Left lobe of liver (tissue), 2 donors: ENCODE measurements around the gene PRKCB. TPM values are rescaled to one million over a fixed set of nuclear protein-coding genes. Genes with fewer than 3 reads are reported as not detected.

Experiments used
- ATAC-seq: fragments of 200-7000 bp; cut with Tn5 transposase; one replicate; pipeline ENCODE4 v1.9.1; 2020; ENCODE audit warnings: mild to moderate bottlenecking, moderate library complexity
- DNase-seq: peaks from one replicate; pipeline ENCODE4 v3.0.0-alpha.2; 2020; ENCODE audit warnings: low spot score
- total RNA-seq: library from RNA; stranded (reverse); gene quantifications from one replicate; pipeline ENCODE4 v1.2.1, GENCODE V29; 2021
- donor health status: DM: no; HTN: no; CAD: no; lungs with moderate emphysema.
- donor health status: DM: no; HTN: yes; CAD: no.

Gene PRKCB
- total RNA-seq, 1 donor from 2014 or later, result 3.3 TPM

DNA sequence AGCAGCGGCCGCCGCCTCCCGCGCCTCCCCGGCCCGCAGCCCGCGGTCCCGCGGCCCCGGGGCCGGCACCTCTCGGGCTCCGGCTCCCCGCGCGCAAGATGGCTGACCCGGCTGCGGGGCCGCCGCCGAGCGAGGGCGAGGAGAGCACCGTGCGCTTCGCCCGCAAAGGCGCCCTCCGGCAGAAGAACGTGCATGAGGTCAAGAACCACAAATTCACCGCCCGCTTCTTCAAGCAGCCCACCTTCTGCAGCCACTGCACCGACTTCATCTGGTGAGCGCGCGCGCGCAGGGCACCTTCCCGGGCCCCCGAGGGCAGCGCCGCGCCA, 258 bp downstream of the PRKCB start:
- ATAC-seq (no peak), DNase-seq (no peak)

GRCh38 chr16:23836404-23837311, 875 bp downstream of the PRKCB start:
- ATAC-seq (peak; percentile 38), DNase-seq (no peak)

- no peak for DNase-seq
- no peak for ATAC-seq
Observed at GRCh38 chr16:23837553-23838308, 1.9 kb downstream of the PRKCB start.

DNA sequence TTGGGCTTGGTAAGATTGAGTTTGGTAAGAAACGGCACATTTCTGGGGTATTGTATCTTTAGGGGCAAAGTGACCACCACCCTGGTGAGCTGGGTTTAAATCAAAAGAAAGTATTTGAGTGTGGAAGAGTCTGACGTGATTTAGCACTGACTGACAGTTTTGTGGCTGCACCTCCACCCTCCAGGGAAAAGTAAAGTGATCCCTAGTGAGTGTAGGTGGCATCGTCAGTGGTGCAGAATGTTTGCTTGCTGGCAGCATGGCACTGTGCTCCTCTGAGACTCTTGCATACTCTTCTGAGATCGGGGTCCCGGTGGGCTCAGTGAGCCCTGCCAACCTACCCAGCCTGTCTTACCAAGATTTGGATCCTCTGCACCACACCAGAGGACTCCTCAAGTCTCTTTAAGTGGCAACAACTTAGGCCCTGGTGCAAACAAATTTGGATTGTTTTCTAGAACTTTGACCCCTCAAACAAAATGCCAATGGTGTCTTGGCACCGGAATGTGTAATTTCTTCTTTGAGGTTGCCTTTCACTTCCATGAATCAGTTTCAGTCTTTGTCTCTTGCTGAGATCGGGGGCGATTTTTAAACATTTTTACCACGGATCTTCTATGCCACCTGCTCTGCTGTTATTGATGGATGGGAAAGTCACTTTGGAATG, 2.8 kb downstream of the PRKCB start:
- ATAC-seq (no peak), DNase-seq (no peak)

- no peak for ATAC-seq
- DNase-seq, result no peak
Observed at GRCh38 chr16:23840310-23840709, 4.5 kb downstream of the PRKCB start.

GRCh38 chr16:23842137-23842600, 6.4 kb downstream of the PRKCB start:
- DNase-seq, result no peak
- ATAC-seq, result no peak

- no peak for DNase-seq
- no peak for ATAC-seq
Observed at GRCh38 chr16:23843143-23843542, 7.4 kb downstream of the PRKCB start.

- ATAC-seq (no peak), DNase-seq (no peak)
Observed at GRCh38 chr16:23847251-23847650, 11.5 kb downstream of the PRKCB start.

- ATAC-seq (no peak), DNase-seq (no peak)
Observed at GRCh38 chr16:23847948-23848347, 12.2 kb downstream of the PRKCB start.

GRCh38 chr16:23848958-23849357, 13.2 kb downstream of the PRKCB start:
- ATAC-seq (no peak), DNase-seq (no peak)

- DNase-seq (no peak), ATAC-seq (no peak)
Observed at GRCh38 chr16:23852794-23853562, 17.2 kb downstream of the PRKCB start.

GRCh38 chr16:23855010-23855409, 19.2 kb downstream of the PRKCB start:
- DNase-seq, result no peak
- ATAC-seq, result no peak

GRCh38 chr16:23856251-23856709, 20.5 kb downstream of the PRKCB start:
- no peak for ATAC-seq

DNA sequence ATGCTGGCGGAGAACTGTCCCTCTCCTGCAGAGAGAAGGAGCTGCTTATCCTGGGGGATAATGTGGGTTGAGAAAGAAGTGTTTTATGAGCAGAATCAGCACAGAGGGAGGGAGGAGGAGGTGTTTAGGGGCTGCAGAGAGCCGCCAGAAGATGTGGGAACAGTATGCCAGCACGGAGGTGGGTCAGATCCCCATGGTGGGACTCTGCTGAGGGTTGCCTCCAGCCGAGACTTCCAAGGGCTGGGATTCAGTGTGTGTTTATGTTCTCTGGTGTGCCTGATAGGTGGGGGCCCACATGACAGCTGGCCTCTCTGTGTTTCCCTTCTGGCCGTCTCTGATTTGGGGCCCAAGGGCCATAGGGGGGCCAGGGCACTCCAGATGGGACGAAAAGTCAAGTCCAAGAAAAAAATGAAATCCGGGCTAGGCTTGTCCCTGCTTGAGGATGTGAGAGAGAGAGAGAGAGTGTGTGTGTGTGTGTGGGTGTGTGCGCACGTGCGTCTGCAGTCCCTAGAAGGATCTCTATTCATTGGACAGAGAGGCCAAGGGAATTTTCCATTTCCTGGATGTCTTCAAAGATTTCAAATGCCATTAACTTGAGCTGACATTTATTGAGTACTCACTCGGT, 21.6 kb downstream of the PRKCB start:
- ATAC-seq, result no peak
- DNase-seq, result no peak

More at GRCh38 chr16:23856251-23856709, 20.5 kb downstream of the PRKCB start:
- no peak for DNase-seq

GRCh38 chr16:23857881-23858269, 22.1 kb downstream of the PRKCB start:
- no peak for DNase-seq
- no peak for ATAC-seq

- ATAC-seq, result no peak
- no peak for DNase-seq
Observed at GRCh38 chr16:23858542-23858941, 22.8 kb downstream of the PRKCB start.

DNA sequence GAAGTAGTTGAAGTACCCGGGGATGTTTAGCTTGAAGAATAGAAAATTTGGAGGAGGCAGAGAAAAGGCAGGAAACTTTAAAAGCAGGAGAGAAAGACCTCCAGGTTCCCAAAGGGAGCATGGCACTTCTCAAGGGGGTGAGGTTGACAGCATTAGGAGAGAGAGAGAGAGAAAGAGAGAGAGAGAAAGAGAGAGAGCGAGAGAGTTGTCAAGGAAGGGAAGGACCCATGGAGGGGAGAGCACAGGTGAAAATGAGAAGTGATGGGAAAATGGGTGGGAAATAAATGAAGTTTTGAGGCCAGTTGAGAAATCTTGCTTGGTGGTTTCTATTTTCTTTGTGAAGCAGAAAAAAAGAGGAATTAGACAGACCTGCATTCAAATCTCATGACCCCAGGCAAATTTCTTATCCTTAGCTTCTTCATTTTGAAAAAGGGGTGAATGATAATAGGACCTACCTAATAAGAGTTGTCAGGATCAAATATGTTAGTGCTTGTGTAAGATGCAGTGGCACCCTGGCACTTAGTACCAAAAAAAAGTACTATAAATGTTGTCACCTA, 24.0 kb downstream of the PRKCB start:
- ATAC-seq (no peak), DNase-seq (no peak)

- ATAC-seq, result no peak
- DNase-seq, result no peak
Observed at GRCh38 chr16:23861874-23862273, 26.1 kb downstream of the PRKCB start.

GRCh38 chr16:23862556-23862955, 26.8 kb downstream of the PRKCB start:
- DNase-seq, result no peak
- ATAC-seq, result no peak
